Loucy (cell line): Measurements from ENCODE around the gene IVNS1ABP.

ENCODE experiments used
- H2AFZ ChIP-seq: fragments of 200-600 bp; sonication (generic); 2 replicates; pipeline ENCODE4 v1.6.0; 2016; ENCODE audit warnings: antibody characterized with exemption, mild to moderate bottlenecking, low read length, moderate library complexity
- H3F3A ChIP-seq: fragments of 200-600 bp; 2 replicates; pipeline ENCODE4 v1.6.0; 2016; ENCODE audit warnings: antibody characterized with exemption, low read depth, mild to moderate bottlenecking
- H3K27me3 ChIP-seq: fragments of 200-600 bp; sonication (generic); 2 replicates; pipeline ENCODE4 v1.6.1; 2014; ENCODE audit warnings: low read length, mild to moderate bottlenecking; ENCODE audit not compliant: insufficient read depth, poor library complexity, severe bottlenecking
- H3K36me3 ChIP-seq: fragments of 200-600 bp; sonication (generic); 2 replicates; pipeline ENCODE4 v1.6.1; 2016; ENCODE audit warnings: low read length; ENCODE audit not compliant: insufficient read depth
- H3K4me1 ChIP-seq: fragments of 200-600 bp; sonication (generic); 2 replicates; pipeline ENCODE4 v1.5.1; 2014; ENCODE audit warnings: low read length, mild to moderate bottlenecking; ENCODE audit not compliant: insufficient read depth, poor library complexity, severe bottlenecking
- H3K4me2 ChIP-seq: fragments of 200-600 bp; sonication (generic); 2 replicates; pipeline ENCODE4 v1.6.0; 2014; ENCODE audit warnings: antibody characterized with exemption, low read length, low read depth, mild to moderate bottlenecking; ENCODE audit not compliant: poor library complexity, severe bottlenecking
- H3K4me3 ChIP-seq: fragments of 200-600 bp; sonication (generic); 2 replicates; pipeline ENCODE4 v1.5.1; 2014; ENCODE audit warnings: low read length, mild to moderate bottlenecking, mixed read lengths; ENCODE audit not compliant: poor library complexity, severe bottlenecking
- H3K79me2 ChIP-seq: fragments of 200-600 bp; sonication (generic); 2 replicates; pipeline ENCODE4 v1.6.1; 2014; ENCODE audit warnings: low read length; ENCODE audit not compliant: insufficient read depth
- H3K9ac ChIP-seq: fragments of 200-600 bp; sonication (generic); 2 replicates; pipeline ENCODE4 v1.6.0; 2014; ENCODE audit warnings: mild to moderate bottlenecking, low read depth, low read length, moderate library complexity; ENCODE audit not compliant: poor library complexity, severe bottlenecking
- H3K9me2 ChIP-seq: fragments of 200-600 bp; sonication (generic); replicated peaks from 2 replicates; pipeline ENCODE4 v1.6.1; 2016; ENCODE audit warnings: low read depth, low read length, mixed read lengths
- H3K9me3 ChIP-seq: fragments of 200-600 bp; sonication (generic); 2 replicates; pipeline ENCODE4 v1.6.1; 2014; ENCODE audit warnings: mild to moderate bottlenecking, antibody characterized with exemption, low read length, low read depth; ENCODE audit not compliant: insufficient read depth
- H4K20me1 ChIP-seq: fragments of 200-600 bp; sonication (generic); 2 replicates; pipeline ENCODE4 v1.6.0; 2014; ENCODE audit warnings: antibody characterized with exemption, low read length, mild to moderate bottlenecking; ENCODE audit not compliant: insufficient read depth, poor library complexity, severe bottlenecking
- CTCF ChIP-seq: fragments of 200-600 bp; sonication (generic); conservative IDR thresholded peaks from 2 replicates; pipeline ENCODE4 v1.5.1; 2014; ENCODE audit warnings: mild to moderate bottlenecking, antibody characterized with exemption, low read length
- EZH2phosphoT487 ChIP-seq: fragments of 200-600 bp; IDR thresholded peaks from 2 replicates; pipeline ENCODE4 v1.6.1; 2018; ENCODE audit warnings: antibody characterized with exemption, mild to moderate bottlenecking, moderate library complexity, borderline replicate concordance

The IVNS1ABP gene

GRCh38 chr1:185284116-185284515 is 32.9 kb downstream of the IVNS1ABP start:
- Histone ChIP-seq H4K20me1 (no peaks in the 10 kb centered on the region), H3K79me2 (no peaks in the 10 kb centered on the region), H3F3A (0 out of 2 replicates have a peak, but pooled peaks cover 2% of the 10 kb centered on the region), H3K36me3 (no peaks in the 10 kb centered on the region), H3K4me2 (no peak overlapping the region), H3K27me3 (no peaks in the 10 kb centered on the region), H2AFZ (no peak overlapping the region), H3K4me1 (peaks cover 32% of the 10 kb centered on the region), H3K4me3 (no peak overlapping the region), H3K9me2 (no peaks in the 10 kb centered on the region), H3K9me3 (no peaks in the 10 kb centered on the region), H3K9ac (no peak overlapping the region)
- TF ChIP-seq CTCF (no peak), EZH2phosphoT487 (no peak)

- peak overlapping the region; percentile 51 for H3K4me2 ChIP-seq
- no peaks in the 10 kb centered on the region for H3K27me3 ChIP-seq
- H3K9ac ChIP-seq: no peak overlapping the region
- H4K20me1 ChIP-seq: no peaks in the 10 kb centered on the region
- TF ChIP-seq CTCF: no peak
- no peak for TF ChIP-seq EZH2phosphoT487
- H3K4me3 ChIP-seq: peak overlapping the region; percentile 14
- 0 out of 2 replicates have a peak, but pooled peaks cover 2% of the 10 kb centered on the region for H3F3A ChIP-seq
- no peaks in the 10 kb centered on the region for H3K79me2 ChIP-seq
- H3K4me1 ChIP-seq: peaks cover 32% of the 10 kb centered on the region
- H3K36me3 ChIP-seq: no peaks in the 10 kb centered on the region
- no peaks in the 10 kb centered on the region for H3K9me2 ChIP-seq
- 0 out of 2 replicates have a peak overlapping the region, but pooled peaks have one; percentile 29 for H2AFZ ChIP-seq
- no peaks in the 10 kb centered on the region for H3K9me3 ChIP-seq
These were observed 35.8 kb downstream of the IVNS1ABP start for GRCh38 chr1:185281245-185281644.

GRCh38 chr1:185280589-185280988 is 36.5 kb downstream of the IVNS1ABP start:
- Histone ChIP-seq H3K4me1 (peaks cover 32% of the 10 kb centered on the region), H3K9me2 (no peaks in the 10 kb centered on the region), H3K36me3 (no peaks in the 10 kb centered on the region), H3K9me3 (no peaks in the 10 kb centered on the region), H3K27me3 (no peaks in the 10 kb centered on the region), H3K9ac (no peak overlapping the region), H4K20me1 (no peaks in the 10 kb centered on the region), H3F3A (0 out of 2 replicates have a peak, but pooled peaks cover 2% of the 10 kb centered on the region), H3K79me2 (no peaks in the 10 kb centered on the region), H2AFZ (no peak overlapping the region), H3K4me2 (no peak overlapping the region), H3K4me3 (no peak overlapping the region)
- TF ChIP-seq EZH2phosphoT487: no peak
- no peak for TF ChIP-seq CTCF
